GM04503 (cell line): ENCODE measurements around the gene ST6GALNAC1.

Experiments used
- DNase-seq: peaks from one replicate; pipeline ENCODE4 v3.0.0-alpha.2; 2012; ENCODE audit warnings: low read depth

Gene ST6GALNAC1

DNA sequence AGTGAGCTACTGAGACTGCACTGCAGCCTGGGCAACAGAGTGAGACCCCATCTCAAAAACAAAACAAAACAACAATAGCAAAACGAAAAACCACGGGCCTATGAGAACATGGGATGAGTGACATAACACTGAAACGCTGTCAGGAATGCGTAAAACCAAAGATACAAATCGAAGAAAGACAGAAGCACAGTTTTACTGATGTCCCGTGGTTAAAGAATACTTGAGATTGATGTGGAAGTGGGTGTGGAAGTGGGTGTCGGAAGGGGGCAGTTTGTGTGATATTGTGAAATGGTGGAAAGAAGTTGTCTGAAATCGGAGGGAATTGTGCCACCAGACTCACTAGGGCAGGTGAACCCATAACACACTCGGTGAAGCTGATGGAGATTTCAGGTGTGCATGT, 67.4 kb downstream of the ST6GALNAC1 start:
- no peak for DNase-seq

GRCh38 chr17:76575570-76575969, 68.0 kb downstream of the ST6GALNAC1 start:
- no peak for DNase-seq
